Activated CD8-positive, alpha-beta memory T cell treated with anti-CD3 and anti-CD28 coated beads, Interleukin-2, amount 50 U/mL, for 48 hours (primary cell): ENCODE data around the gene HOXA1.

Experiments
- DNase-seq: peaks from one replicate; pipeline ENCODE4 v3.0.0-alpha.2; 2020

The HOXA1 gene

GRCh38 chr7:27116031-27116961 lies 20.5 kb upstream of the HOXA1 start:
- no peak for DNase-seq

- peak; percentile 25 for DNase-seq
These were observed 19.6 kb upstream of the HOXA1 start for GRCh38 chr7:27115221-27116026.

- no peak for DNase-seq
These were observed 19.1 kb upstream of the HOXA1 start for GRCh38 chr7:27114881-27115220.

- DNase-seq, result no peak
These were observed 18.4 kb upstream of the HOXA1 start for GRCh38 chr7:27113991-27114769.

GRCh38 chr7:27112955-27113949 lies 17.5 kb upstream of the HOXA1 start:
- peak; percentile 23 for DNase-seq

- no peak for DNase-seq
These were observed 16.6 kb upstream of the HOXA1 start for GRCh38 chr7:27112361-27112760.

- DNase-seq, result no peak
These were observed 16.0 kb upstream of the HOXA1 start for GRCh38 chr7:27111751-27112277.

- DNase-seq, result no peak
These were observed 15.4 kb upstream of the HOXA1 start for GRCh38 chr7:27111042-27111750.

- peak; percentile 33 for DNase-seq
These were observed 14.6 kb upstream of the HOXA1 start for GRCh38 chr7:27110186-27111031.

- DNase-seq, result peak; percentile 36
These were observed 13.8 kb upstream of the HOXA1 start for GRCh38 chr7:27109466-27110185.

- DNase-seq, result peak; percentile 20
These were observed 12.8 kb upstream of the HOXA1 start for GRCh38 chr7:27108390-27109127.

GRCh38 chr7:27107391-27108381 lies 11.9 kb upstream of the HOXA1 start:
- peak; percentile 33 for DNase-seq

GRCh38 chr7:27106901-27107240 lies 11.1 kb upstream of the HOXA1 start:
- DNase-seq, result no peak

GRCh38 chr7:27106181-27106900 lies 10.5 kb upstream of the HOXA1 start:
- no peak for DNase-seq

GRCh38 chr7:27105301-27106031 lies 9.7 kb upstream of the HOXA1 start:
- DNase-seq, result no peak
